Vagina (tissue), 2 donors: ENCODE data around the gene MRC1.
A peak's percentile ranks its signal among the peaks of the same experiment; 100 is the strongest.

Experiments used
- POLR2A ChIP-seq, 2 donors: fragments of 450-650 bp; IDR thresholded peaks; one replicate each; pipeline ENCODE4 v1.6.1; 2017; ENCODE audit warnings: antibody characterized with exemption in 2 of 2, mild to moderate bottlenecking in 2 of 2, moderate library complexity in 2 of 2
- POLR2AphosphoS5 ChIP-seq, 2 donors: sonication (generic); formaldehyde crosslinking; IDR thresholded peaks; one replicate each; pipeline ENCODE4 v1.9.0; 2017; ENCODE audit warnings: antibody characterized with exemption in 2 of 2, mild to moderate bottlenecking in 2 of 2, low read depth in 1 of 2; ENCODE audit not compliant: insufficient read depth in 1 of 2
- TF ChIP-seq, protein P1 (sequence below), 3 experiments: fragments of 450-650 bp in 2 of 3; fragments of 200-600 bp in 1 of 3; sonication (generic) in 1 of 3; IDR thresholded peaks; one replicate each; pipeline ENCODE4 v1.5.1; 2017 to 2019; ENCODE audit warnings: antibody characterized with exemption in 3 of 3, mild to moderate bottlenecking in 2 of 3, moderate library complexity in 2 of 3

DNA sequence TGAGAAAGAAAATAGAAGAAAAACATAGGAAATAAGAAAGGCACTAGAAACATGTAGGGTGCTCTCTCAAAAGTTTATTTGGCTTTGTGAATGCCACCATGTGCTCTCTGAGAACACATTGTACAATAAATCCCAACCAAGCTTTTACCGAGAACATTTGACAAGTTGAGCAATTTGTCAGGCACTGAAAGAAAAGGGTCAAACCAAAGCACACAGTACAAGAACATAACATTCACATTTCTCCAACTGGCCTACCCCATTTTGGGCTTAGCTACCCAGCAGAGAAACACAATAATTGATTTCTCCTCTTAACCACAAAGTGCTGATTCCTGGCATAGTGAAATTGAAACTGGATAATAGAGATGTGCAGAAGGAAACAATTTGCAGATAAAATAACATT, 73.4 kb downstream of the MRC1 start:
- TF ChIP-seq, protein P1, sequence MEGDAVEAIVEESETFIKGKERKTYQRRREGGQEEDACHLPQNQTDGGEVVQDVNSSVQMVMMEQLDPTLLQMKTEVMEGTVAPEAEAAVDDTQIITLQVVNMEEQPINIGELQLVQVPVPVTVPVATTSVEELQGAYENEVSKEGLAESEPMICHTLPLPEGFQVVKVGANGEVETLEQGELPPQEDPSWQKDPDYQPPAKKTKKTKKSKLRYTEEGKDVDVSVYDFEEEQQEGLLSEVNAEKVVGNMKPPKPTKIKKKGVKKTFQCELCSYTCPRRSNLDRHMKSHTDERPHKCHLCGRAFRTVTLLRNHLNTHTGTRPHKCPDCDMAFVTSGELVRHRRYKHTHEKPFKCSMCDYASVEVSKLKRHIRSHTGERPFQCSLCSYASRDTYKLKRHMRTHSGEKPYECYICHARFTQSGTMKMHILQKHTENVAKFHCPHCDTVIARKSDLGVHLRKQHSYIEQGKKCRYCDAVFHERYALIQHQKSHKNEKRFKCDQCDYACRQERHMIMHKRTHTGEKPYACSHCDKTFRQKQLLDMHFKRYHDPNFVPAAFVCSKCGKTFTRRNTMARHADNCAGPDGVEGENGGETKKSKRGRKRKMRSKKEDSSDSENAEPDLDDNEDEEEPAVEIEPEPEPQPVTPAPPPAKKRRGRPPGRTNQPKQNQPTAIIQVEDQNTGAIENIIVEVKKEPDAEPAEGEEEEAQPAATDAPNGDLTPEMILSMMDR (IDR thresholded peaks at IDR 0.05) = no peak
- TF ChIP-seq POLR2AphosphoS5 (IDR thresholded peaks at IDR 0.05; ENCODE audit: insufficient read depth in 1 of 2, low read depth in 1 of 2) = peak in 1 of 2 donors; percentile 49
- no peak for TF ChIP-seq POLR2A (IDR thresholded peaks at IDR 0.05)
